Stomach smooth muscle (tissue), 2 donors: ENCODE results near the gene TUBA4A.
A peak's percentile ranks its signal among the peaks of the same experiment; 100 is the strongest.

Experiments used
- H3K27ac ChIP-seq: one replicate; pipeline ENCODE4 v1.7.0; 2013; ENCODE audit warnings: mild to moderate bottlenecking, low read length, inconsistent platforms
- H3K27me3 ChIP-seq, 2 donors: one replicate each; pipeline ENCODE4 v1.7.0; 2013; ENCODE audit warnings: low read length in 2 of 2; ENCODE audit not compliant: insufficient read depth in 2 of 2, control insufficient read depth in 1 of 2
- H3K36me3 ChIP-seq, 2 donors: one replicate each; pipeline ENCODE4 v1.7.0; 2013; ENCODE audit warnings: low read length in 2 of 2; ENCODE audit not compliant: control insufficient read depth in 2 of 2, insufficient read depth in 2 of 2
- H3K4me1 ChIP-seq: one replicate; pipeline ENCODE4 v1.7.0; 2013; ENCODE audit warnings: low read length; ENCODE audit not compliant: control insufficient read depth, insufficient read depth
- H3K4me3 ChIP-seq, 2 donors: one replicate each; pipeline ENCODE4 v1.7.0; 2013; ENCODE audit warnings: low read length in 2 of 2
- H3K9ac ChIP-seq, 2 donors: one replicate each; pipeline ENCODE4 v1.7.0; 2013; ENCODE audit warnings: low read length in 2 of 2, mild to moderate bottlenecking in 1 of 2
- H3K9me3 ChIP-seq, 2 donors: one replicate each; pipeline ENCODE4 v1.7.0; 2013; ENCODE audit warnings: low read length in 2 of 2; ENCODE audit not compliant: control insufficient read depth in 2 of 2
- donor health status: healthy.
- donor health status: Pancreatic carcinoma.

TUBA4A gene

GRCh38 chr2:219229305-219230058, 24.2 kb downstream of the TUBA4A start, which contains the start of the genes ANKZF1 and ATG9A:
TSS of gene ANKZF1 (plus strand) at chr2:219229806. CDS start at chr2:219230258, 452 bp downstream.
TSS of gene ATG9A (minus strand) at chr2:219229636. CDS start at chr2:219228024, 1,612 bp downstream.
- H3K9me3 ChIP-seq = no peaks in the 10 kb centered on the region
- peaks cover 27% of the 10 kb centered on the region for H3K4me1 ChIP-seq
- peak within 1 kb of the TSS; percentile 81 to 92 for H3K4me3 ChIP-seq
- H3K27ac ChIP-seq = peak within 1 kb of the TSS; percentile 94
- no peaks in the 10 kb centered on the region for H3K27me3 ChIP-seq
- peaks cover 35 to 37% of the 10 kb centered on the region in 2 donors for H3K36me3 ChIP-seq
- peak within 1 kb of the TSS; percentile 90 to 96 for H3K9ac ChIP-seq

- H3K27me3 ChIP-seq = no peaks in the 10 kb centered on the region
- peaks cover 27% of the 10 kb centered on the region for H3K4me1 ChIP-seq
- peak overlapping the region; percentile 90 to 96 for H3K9ac ChIP-seq
- peak overlapping the region; percentile 94 for H3K27ac ChIP-seq
- H3K4me3 ChIP-seq = peak overlapping the region; percentile 81 to 92
- H3K36me3 ChIP-seq = peaks cover 35 to 37% of the 10 kb centered on the region in 2 donors
- H3K9me3 ChIP-seq = no peaks in the 10 kb centered on the region
These were observed 24.8 kb downstream of the TUBA4A start for GRCh38 chr2:219228911-219229304.

- Histone ChIP-seq H3K36me3 (peaks cover 35 to 37% of the 10 kb centered on the region in 2 donors), H3K4me1 (peaks cover 27% of the 10 kb centered on the region), H3K4me3 (peak overlapping the region; percentile 81 to 92), H3K27me3 (no peaks in the 10 kb centered on the region), H3K9me3 (no peaks in the 10 kb centered on the region), H3K9ac (peak overlapping the region; percentile 90 to 96), H3K27ac (peak overlapping the region; percentile 94)
These were observed 25.4 kb downstream of the TUBA4A start for GRCh38 chr2:219228041-219228910.

GRCh38 chr2:219225350-219225749, 28.4 kb downstream of the TUBA4A start:
- Histone ChIP-seq H3K36me3 (peaks cover 47 to 48% of the 10 kb centered on the region in 2 donors), H3K9ac (peak overlapping the region in 1 of 2 donors; percentile 13), H3K27me3 (no peaks in the 10 kb centered on the region), H3K9me3 (no peaks in the 10 kb centered on the region), H3K4me3 (no peak overlapping the region), H3K4me1 (peaks cover 23% of the 10 kb centered on the region), H3K27ac (no peak overlapping the region)

- Histone ChIP-seq H3K27me3 (no peaks in the 10 kb centered on the region), H3K27ac (no peak overlapping the region), H3K9ac (no peak overlapping the region), H3K36me3 (peaks cover 54% of the 10 kb centered on the region in 2 donors), H3K9me3 (no peaks in the 10 kb centered on the region), H3K4me3 (no peak overlapping the region), H3K4me1 (peaks cover 29% of the 10 kb centered on the region)
These were observed 29.7 kb downstream of the TUBA4A start for GRCh38 chr2:219223831-219224610.

GRCh38 chr2:219221957-219222518, 31.7 kb downstream of the TUBA4A start:
- no peaks in the 10 kb centered on the region for H3K9me3 ChIP-seq
- H3K27me3 ChIP-seq = no peaks in the 10 kb centered on the region
- peaks cover 32% of the 10 kb centered on the region for H3K4me1 ChIP-seq
- no peak overlapping the region for H3K4me3 ChIP-seq
- H3K9ac ChIP-seq = no peak overlapping the region
- no peak overlapping the region for H3K27ac ChIP-seq
- H3K36me3 ChIP-seq = peaks cover 54% of the 10 kb centered on the region in 2 donors

GRCh38 chr2:219220652-219221402, 32.9 kb downstream of the TUBA4A start:
- Histone ChIP-seq H3K9me3 (no peaks in the 10 kb centered on the region), H3K27me3 (no peaks in the 10 kb centered on the region), H3K27ac (no peak overlapping the region), H3K36me3 (peaks cover 52 to 57% of the 10 kb centered on the region in 2 donors), H3K4me3 (no peak overlapping the region), H3K4me1 (peaks cover 42% of the 10 kb centered on the region), H3K9ac (no peak overlapping the region)

- peak overlapping the region; percentile 90 for H3K27ac ChIP-seq
- no peaks in the 10 kb centered on the region for H3K9me3 ChIP-seq
- H3K4me3 ChIP-seq = peak overlapping the region in 1 of 2 donors; percentile 80
- H3K4me1 ChIP-seq = peaks cover 44% of the 10 kb centered on the region
- peak overlapping the region; percentile 60 to 80 for H3K9ac ChIP-seq
- peaks cover 47 to 57% of the 10 kb centered on the region in 2 donors for H3K36me3 ChIP-seq
- no peaks in the 10 kb centered on the region for H3K27me3 ChIP-seq
These were observed 33.8 kb downstream of the TUBA4A start for GRCh38 chr2:219219784-219220532.
